H1 (cell line): Measurements from ENCODE around the gene DAAM1. TPM values are rescaled to one million over a fixed set of nuclear protein-coding genes. Genes with fewer than 3 reads are reported as not detected.

ENCODE experiments used
- ASH2L ChIP-seq: fragments of 200-600, 300-600 bp; sonication (generic); IDR thresholded peaks from one replicate; pipeline ENCODE4 v1.7.1; 2017; ENCODE audit warnings: low read length
- CEBPB ChIP-seq: IDR thresholded peaks from 2 replicates; pipeline ENCODE4 v1.6.1; 2012; ENCODE audit warnings: low read depth, low read length
- JUN ChIP-seq: IDR thresholded peaks from 2 replicates; pipeline ENCODE4 v1.6.1; 2011; ENCODE audit warnings: low read depth, mild to moderate bottlenecking, improper control_type of control experiment, low read length
- SUZ12 ChIP-seq: fragments of 200-600 bp; sonication (generic); IDR thresholded peaks from 2 replicates; pipeline ENCODE4 v1.6.1; 2012; ENCODE audit warnings: mild to moderate bottlenecking, inconsistent platforms, low read length, moderate library complexity, mixed read lengths
- polyA plus RNA-seq, 7 experiments: library from polyadenylated mRNA; depleted of rRNA in 3 of 7; stranded (reverse) in 5 of 7; unstranded in 2 of 7; fragments of >200 nt in 5 of 7; fragments of 200-250 nt in 2 of 7; gene quantifications; 1 replicate in 5 of 7; 2 replicates in 1 of 7; 4 replicates in 1 of 7; pipeline versions ENCODE4 v1.2.1 to v1.2.3, GENCODE V29; 2011 to 2013; ENCODE audit warnings: missing spikeins in 2 of 7, mixed read lengths in 2 of 7
- total RNA-seq: library from RNA; stranded (reverse); fragmentation: NEBNext Ultra II Directional; extraction: Animal tissue kit (Norgen Biotek cat#: 25700); gene quantifications from 2 replicates; pipeline ENCODE4 v1.2.1, GENCODE V29; 2021

The DAAM1 gene
- total and polyA plus RNA-seq, 2 of the 8 experiments (the other 6 are each of a cell fraction or from before 2014, with no cell fraction given), result 5.0 to 44.9 TPM

GRCh38 chr14:59406454-59407245 lies 218.2 kb downstream of the DAAM1 start (continued):
- TF ChIP-seq JUN (no peak), CEBPB (no peak), SUZ12 (no peak), ASH2L (no peak)
